ENCODE results near the gene SLC37A1.

GRCh38 chr21:42495027-42495426 lies 18.6 kb upstream of the SLC37A1 start:
- no peak for TF ChIP-seq CTCF (conservative IDR thresholded peaks at IDR 0.05; ENCODE audit: low read length)
- TF ChIP-seq EZH2phosphoT487 (IDR thresholded peaks at IDR 0.05; ENCODE audit: borderline replicate concordance): no peak

Data from Loucy (cell line).